ENCODE results near the gene INSM1.

Gene INSM1, protein sequence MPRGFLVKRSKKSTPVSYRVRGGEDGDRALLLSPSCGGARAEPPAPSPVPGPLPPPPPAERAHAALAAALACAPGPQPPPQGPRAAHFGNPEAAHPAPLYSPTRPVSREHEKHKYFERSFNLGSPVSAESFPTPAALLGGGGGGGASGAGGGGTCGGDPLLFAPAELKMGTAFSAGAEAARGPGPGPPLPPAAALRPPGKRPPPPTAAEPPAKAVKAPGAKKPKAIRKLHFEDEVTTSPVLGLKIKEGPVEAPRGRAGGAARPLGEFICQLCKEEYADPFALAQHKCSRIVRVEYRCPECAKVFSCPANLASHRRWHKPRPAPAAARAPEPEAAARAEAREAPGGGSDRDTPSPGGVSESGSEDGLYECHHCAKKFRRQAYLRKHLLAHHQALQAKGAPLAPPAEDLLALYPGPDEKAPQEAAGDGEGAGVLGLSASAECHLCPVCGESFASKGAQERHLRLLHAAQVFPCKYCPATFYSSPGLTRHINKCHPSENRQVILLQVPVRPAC

DNA sequence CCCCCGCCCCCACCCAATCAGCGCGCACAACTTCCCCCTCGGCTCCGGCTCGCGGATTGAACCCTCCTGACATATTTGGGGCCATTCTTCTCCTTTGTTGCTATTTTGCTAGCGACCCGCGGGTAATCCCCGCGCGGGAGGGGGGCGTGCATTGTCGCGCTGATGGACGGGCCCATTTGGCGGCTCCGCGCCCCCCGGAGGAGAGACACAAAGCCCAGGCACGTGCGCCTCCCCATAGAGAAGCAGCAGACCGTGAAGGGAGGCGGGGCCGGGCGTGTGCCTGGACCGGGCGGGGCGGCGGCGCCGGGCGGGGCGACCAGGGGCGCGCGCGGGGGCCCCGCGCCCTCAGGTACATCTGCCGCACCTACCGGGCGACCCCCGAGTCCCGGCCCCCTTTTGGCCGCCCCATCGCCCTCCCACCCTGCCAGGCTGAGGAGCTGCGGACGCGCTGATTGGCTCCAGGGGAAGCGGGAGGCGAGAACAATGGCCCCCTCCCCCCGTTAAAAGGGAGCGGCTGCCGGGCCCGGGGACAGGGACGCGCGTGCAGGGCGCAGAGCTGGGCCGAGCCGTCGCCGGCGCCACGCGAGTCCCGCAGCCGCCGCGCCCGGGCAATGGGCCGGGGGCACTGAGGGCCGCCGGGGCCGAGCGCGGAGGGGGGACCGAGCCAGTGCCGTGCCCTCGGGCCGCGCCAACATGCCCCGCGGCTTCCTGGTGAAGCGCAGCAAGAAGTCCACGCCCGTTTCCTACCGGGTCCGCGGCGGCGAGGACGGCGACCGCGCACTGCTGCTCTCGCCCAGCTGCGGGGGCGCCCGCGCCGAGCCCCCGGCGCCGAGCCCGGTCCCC lies at the start of gene INSM1:
INSM1 (plus strand) TSS at position 530 of the 843 bp plus-strand sequence; CDS start at position 694, 164 bp downstream.
- TF ChIP-seq, protein P1, sequence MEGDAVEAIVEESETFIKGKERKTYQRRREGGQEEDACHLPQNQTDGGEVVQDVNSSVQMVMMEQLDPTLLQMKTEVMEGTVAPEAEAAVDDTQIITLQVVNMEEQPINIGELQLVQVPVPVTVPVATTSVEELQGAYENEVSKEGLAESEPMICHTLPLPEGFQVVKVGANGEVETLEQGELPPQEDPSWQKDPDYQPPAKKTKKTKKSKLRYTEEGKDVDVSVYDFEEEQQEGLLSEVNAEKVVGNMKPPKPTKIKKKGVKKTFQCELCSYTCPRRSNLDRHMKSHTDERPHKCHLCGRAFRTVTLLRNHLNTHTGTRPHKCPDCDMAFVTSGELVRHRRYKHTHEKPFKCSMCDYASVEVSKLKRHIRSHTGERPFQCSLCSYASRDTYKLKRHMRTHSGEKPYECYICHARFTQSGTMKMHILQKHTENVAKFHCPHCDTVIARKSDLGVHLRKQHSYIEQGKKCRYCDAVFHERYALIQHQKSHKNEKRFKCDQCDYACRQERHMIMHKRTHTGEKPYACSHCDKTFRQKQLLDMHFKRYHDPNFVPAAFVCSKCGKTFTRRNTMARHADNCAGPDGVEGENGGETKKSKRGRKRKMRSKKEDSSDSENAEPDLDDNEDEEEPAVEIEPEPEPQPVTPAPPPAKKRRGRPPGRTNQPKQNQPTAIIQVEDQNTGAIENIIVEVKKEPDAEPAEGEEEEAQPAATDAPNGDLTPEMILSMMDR (IDR thresholded peaks at IDR 0.05), result no peak
- Histone ChIP-seq H3K9me3 (no peaks in the 10 kb centered on the region), H3K4me3 (peak within 1 kb of the TSS; percentile 26 to 45), H3K27ac (no peak within 1 kb of the TSS), H3K27me3 (peaks cover 0 to 98% of the 10 kb centered on the region in 2 donors), H3K4me1 (peaks cover 0 to 52% (median 28%) of the 10 kb centered on the region in 4 donors), H3K36me3 (no peaks in the 10 kb centered on the region)
- intact Hi-C loops (cut with DNase I; ENCODE audit: low total_unique reads), result no loop called here
- DNase-seq, result no peak

DNA sequence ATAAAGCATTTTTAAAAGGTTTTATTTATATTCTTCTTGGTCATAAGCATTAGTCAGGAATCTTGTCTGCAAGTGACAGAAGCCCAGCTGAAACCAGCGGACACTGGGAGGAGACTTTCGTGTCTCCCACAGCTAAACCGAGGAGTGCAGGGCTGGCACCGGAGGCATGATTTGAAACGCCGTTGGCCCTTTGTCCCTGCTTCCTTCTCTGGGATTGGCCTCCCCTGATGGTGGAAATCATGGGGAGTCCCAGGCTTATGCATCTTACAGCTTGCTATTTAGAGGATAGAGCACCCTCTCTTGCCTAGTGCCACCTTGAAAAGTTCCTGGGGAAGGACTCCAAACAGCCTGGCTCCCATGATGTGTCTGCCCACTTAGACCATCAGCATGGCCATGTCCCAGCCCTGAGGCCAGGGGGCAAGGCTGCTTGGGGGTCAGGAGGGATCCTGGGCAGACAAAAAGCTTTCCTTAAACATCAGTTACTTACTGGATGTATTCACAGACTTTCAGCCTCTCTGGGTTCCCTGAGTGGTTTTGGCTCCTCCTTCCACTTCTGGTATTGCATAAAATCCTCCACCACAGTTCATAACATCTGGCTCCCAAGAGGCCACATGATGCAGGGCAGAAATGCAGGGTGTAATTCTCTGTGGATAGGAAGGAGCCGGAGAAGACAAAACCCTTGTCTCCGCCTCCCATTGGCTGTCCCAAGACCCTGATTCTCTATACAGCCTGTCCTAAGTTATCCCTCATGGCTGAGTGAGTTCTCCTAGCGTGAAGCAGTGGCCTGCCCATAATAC lies 49.3 kb upstream of the INSM1 start:
- Histone ChIP-seq H3K4me1 (no peaks in the 10 kb centered on the region), H3K36me3 (no peaks in the 10 kb centered on the region), H3K9me3 (peaks cover 0 to 9% (median 0%) of the 10 kb centered on the region in 3 donors), H3K4me3 (no peak overlapping the region), H3K27me3 (no peaks in the 10 kb centered on the region), H3K27ac (no peak overlapping the region)
- TF ChIP-seq, protein P1 (IDR thresholded peaks at IDR 0.05), result no peak
- no peak for DNase-seq
- intact Hi-C loops (cut with DNase I; ENCODE audit: low total_unique reads), result no loop called here

DNA sequence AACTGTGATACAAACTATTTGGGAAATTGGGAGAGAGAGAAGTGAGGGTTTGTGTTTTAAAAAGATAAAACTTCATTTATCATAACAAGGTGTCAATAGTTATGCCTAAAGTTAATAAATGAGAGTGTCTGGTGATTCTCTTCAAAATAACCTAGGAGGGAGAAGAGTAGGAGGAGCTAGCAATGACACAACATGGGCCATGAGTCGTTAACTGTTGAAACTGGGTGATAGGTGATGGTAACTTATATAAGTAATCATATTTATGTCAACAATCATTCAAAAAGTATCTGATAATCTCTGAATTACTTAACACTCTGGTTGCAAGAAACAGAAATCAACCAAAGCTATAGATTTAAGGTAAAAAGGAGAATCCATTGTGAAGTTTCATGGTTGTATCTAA lies 46.8 kb upstream of the INSM1 start:
- no peak overlapping the region for H3K27ac ChIP-seq
- DNase-seq, result no peak
- no peak overlapping the region for H3K4me3 ChIP-seq
- no peaks in the 10 kb centered on the region for H3K4me1 ChIP-seq
- TF ChIP-seq, protein P1 (IDR thresholded peaks at IDR 0.05), result no peak
- H3K36me3 ChIP-seq, result no peaks in the 10 kb centered on the region
- H3K9me3 ChIP-seq, result peaks cover 0 to 9% (median 0%) of the 10 kb centered on the region in 3 donors
- intact Hi-C loops (cut with DNase I; ENCODE audit: low total_unique reads), result no loop called here
- no peaks in the 10 kb centered on the region for H3K27me3 ChIP-seq

DNA sequence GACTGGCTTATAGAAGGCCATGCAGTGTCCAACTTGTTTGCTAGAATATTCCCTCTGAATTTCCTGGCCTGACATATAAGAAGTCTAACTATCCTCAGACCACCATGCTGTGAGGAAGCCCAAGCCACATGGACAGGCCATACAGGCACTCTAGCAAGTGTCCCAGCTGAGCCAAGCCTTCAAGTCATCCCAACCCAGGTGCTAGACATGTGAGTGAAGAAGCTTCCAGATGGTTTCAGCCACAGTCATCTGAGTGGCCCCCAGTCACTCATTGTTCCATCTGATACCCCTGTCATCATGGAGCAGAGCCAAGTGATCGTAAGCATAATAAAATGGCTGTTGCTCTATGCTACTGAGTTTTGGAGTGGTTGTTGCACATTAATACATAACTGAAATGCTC lies 46.0 kb upstream of the INSM1 start:
- Histone ChIP-seq H3K9me3 (peaks cover 0 to 9% (median 0%) of the 10 kb centered on the region in 3 donors), H3K27ac (no peak overlapping the region), H3K4me1 (no peaks in the 10 kb centered on the region), H3K36me3 (no peaks in the 10 kb centered on the region), H3K27me3 (no peaks in the 10 kb centered on the region), H3K4me3 (no peak overlapping the region)
- TF ChIP-seq, protein P1 (IDR thresholded peaks at IDR 0.05), result no peak
- DNase-seq, result no peak
- intact Hi-C loops (cut with DNase I; ENCODE audit: low total_unique reads), result no loop called here

DNA sequence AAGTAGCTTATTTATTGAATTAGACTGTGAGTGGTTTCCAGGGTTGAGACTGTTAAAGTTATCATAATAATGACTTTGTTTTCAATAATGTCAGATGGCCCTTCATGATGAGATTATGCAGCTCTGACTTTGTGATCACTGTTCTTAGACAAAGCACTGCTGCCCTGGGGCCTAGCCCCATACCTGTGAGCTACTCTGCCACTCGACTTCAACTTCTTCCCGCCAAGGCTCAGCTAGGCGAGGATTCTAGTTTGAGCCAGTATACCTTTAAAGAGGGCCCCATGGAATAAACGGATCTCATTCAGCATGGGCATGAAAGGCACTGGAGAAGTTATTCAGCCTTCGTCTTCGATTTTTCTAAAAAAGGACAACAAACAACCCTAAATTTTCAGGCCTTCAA lies 45.0 kb upstream of the INSM1 start:
- Histone ChIP-seq H3K4me1 (no peaks in the 10 kb centered on the region), H3K4me3 (no peak overlapping the region), H3K9me3 (peaks cover 0 to 9% (median 0%) of the 10 kb centered on the region in 3 donors), H3K36me3 (no peaks in the 10 kb centered on the region), H3K27me3 (no peaks in the 10 kb centered on the region), H3K27ac (no peak overlapping the region)
- intact Hi-C loops (cut with DNase I; ENCODE audit: low total_unique reads), result no loop called here
- TF ChIP-seq, protein P1 (IDR thresholded peaks at IDR 0.05), result no peak
- DNase-seq, result no peak

Data from tibial artery (tissue), 4 donors.